GM12878 (cell line): ENCODE data around the gene CUZD1. TPM values are rescaled to one million over a fixed set of nuclear protein-coding genes. Genes with fewer than 3 reads are reported as not detected.
"Not testable (repeated sequence)": the region's sequence is repeated elsewhere in the genome, so short reads cannot be mapped to it uniquely, and the experiment has no call there.

ENCODE experiments used
- ATAC-seq: fragments of 200-7000 bp; cut with Tn5 transposase; 3 replicates; pipeline ENCODE4 v1.9.1; 2020; ENCODE audit warnings: mild to moderate bottlenecking, moderate library complexity
- BruUV-seq: library from RNA; stranded (reverse); fragments of 400-500 nt; replicated peaks from 2 replicates; lab custom pipeline; 2021; lab: Mats Ljungman, UMichigan
- CTCF ChIA-PET: fragments of 300-600 bp; sonication (Branson Sonifier 250); formaldehyde crosslinking; extraction: SDS; loops from one replicate; lab custom pipeline; 2021; ENCODE audit warnings: inconsistent platforms; lab: Yijun Ruan, JAX
- POLR2A ChIA-PET: fragments of 350-600 bp; formaldehyde crosslinking; extraction: SDS; loops from one replicate; lab custom pipeline; 2021; ENCODE audit warnings: inconsistent platforms; lab: Charles Lee
- RAD21 ChIA-PET: fragments of 300-600 bp; sonication (Branson Sonifier 250); formaldehyde crosslinking; loops from one replicate; lab custom pipeline; 2023; ENCODE audit warnings: antibody characterized with exemption; ENCODE audit not compliant: unreplicated experiment; lab: Charles Lee
- SMC1A ChIA-PET: fragments of 300-600 bp; sonication (Branson Sonifier 250); formaldehyde crosslinking; loops from one replicate; lab custom pipeline; 2023; ENCODE audit not compliant: unreplicated experiment, uncharacterized antibody; lab: Charles Lee
- DNase-seq: peaks from one replicate; pipeline ENCODE4 v3.0.0-alpha.2; 2011; ENCODE audit warnings: low read depth, low spot score
- FAIRE-seq: peaks from 3 replicates; lab custom pipeline; 2011; peaks lifted over from hg19 to GRCh38; lab: Jason Lieb, UNC
- H2AFZ ChIP-seq: 2 replicates; pipeline ENCODE4 v1.6.0; 2011; ENCODE audit warnings: low read depth, low read length, control low read depth; ENCODE audit not compliant: control insufficient read depth
- H3K27ac ChIP-seq: 2 replicates; pipeline ENCODE4 v1.5.1; 2011; ENCODE audit warnings: control low read depth; ENCODE audit not compliant: control insufficient read depth, insufficient read depth
- H3K27me3 ChIP-seq, 2 experiments: replicated peaks in 1 of 2; 2 replicates each; pipeline versions ENCODE4 v1.6.0 to v1.6.1; 2011; ENCODE audit warnings: low read length in 1 of 2; ENCODE audit not compliant: control insufficient read depth in 2 of 2, insufficient read depth in 2 of 2
- H3K36me3 ChIP-seq, 2 experiments: 2 replicates each; pipeline ENCODE4 v1.5.1; 2011; ENCODE audit warnings: low read length in 1 of 2; ENCODE audit not compliant: control insufficient read depth in 2 of 2, insufficient read depth in 2 of 2
- H3K4me1 ChIP-seq: 2 replicates; pipeline ENCODE4 v1.6.1; 2011; ENCODE audit warnings: mild to moderate bottlenecking, low read length, moderate library complexity, mixed read lengths; ENCODE audit not compliant: control insufficient read depth, insufficient read depth
- H3K4me2 ChIP-seq: 2 replicates; pipeline ENCODE4 v1.6.0; 2011; ENCODE audit warnings: control low read depth; ENCODE audit not compliant: control insufficient read depth, insufficient read depth
- H3K4me3 ChIP-seq: fragments of 200-600 bp; sonication (generic); 2 replicates; pipeline ENCODE4 v1.5.1; 2016
- H3K79me2 ChIP-seq: 2 replicates; pipeline ENCODE4 v1.6.0; 2011; ENCODE audit warnings: low read length; ENCODE audit not compliant: control insufficient read depth, insufficient read depth
- H3K9ac ChIP-seq: 2 replicates; pipeline ENCODE4 v1.8.0; 2011; ENCODE audit warnings: low read length, control low read depth, mixed read lengths; ENCODE audit not compliant: control insufficient read depth, insufficient read depth
- H3K9me3 ChIP-seq: replicated peaks from 3 replicates; pipeline ENCODE4 v1.5.1; 2011; ENCODE audit warnings: mild to moderate bottlenecking, low read length; ENCODE audit not compliant: control insufficient read depth, insufficient read depth
- H4K20me1 ChIP-seq: 2 replicates; pipeline ENCODE4 v1.6.0; 2011; ENCODE audit not compliant: control insufficient read depth, insufficient read depth
- CBX5 ChIP-seq: sonication (generic); IDR thresholded peaks from 2 replicates; pipeline ENCODE4 v1.6.1; 2016; ENCODE audit warnings: low read depth, moderate library complexity, mild to moderate bottlenecking, inconsistent platforms
- CEBPB ChIP-seq, 2 experiments: fragments of 150-350 bp in 1 of 2; IDR thresholded peaks; 2 replicates each; pipeline ENCODE4 v1.6.1; 2012 to 2014; ENCODE audit warnings: low read depth in 2 of 2, low read length in 2 of 2, borderline replicate concordance in 1 of 2, inconsistent platforms in 1 of 2
- POLR2AphosphoS5 ChIP-seq: IDR thresholded peaks from 2 replicates; pipeline ENCODE4 v1.6.1; 2011; ENCODE audit warnings: mild to moderate bottlenecking, low read length, inconsistent platforms
- RBBP5 ChIP-seq: fragments of 200-600 bp; sonication (generic); conservative IDR thresholded peaks from 2 replicates; pipeline ENCODE4 v1.6.1; 2016
- RELA ChIP-seq: fragments of 450-650 bp; IDR thresholded peaks from 2 replicates; pipeline ENCODE4 v1.8.0; 2014; ENCODE audit warnings: borderline replicate concordance; ENCODE audit not compliant: partially characterized antibody
- SMC3 ChIP-seq: IDR thresholded peaks from 2 replicates; pipeline ENCODE4 v1.6.1; 2011; ENCODE audit warnings: low read length, improper control_type of control experiment, borderline replicate concordance
- SUPT20H ChIP-seq: IDR thresholded peaks from 2 replicates; pipeline ENCODE4 v1.6.1; 2011; ENCODE audit warnings: low read depth, mild to moderate bottlenecking, low read length, moderate library complexity, borderline replicate concordance; ENCODE audit not compliant: control insufficient read depth
- TCF12 ChIP-seq: IDR thresholded peaks from 2 replicates; pipeline ENCODE4 v1.6.1; 2011; ENCODE audit warnings: low read depth, mild to moderate bottlenecking, low read length
- ZNF217 ChIP-seq: fragments of 450-650 bp; IDR thresholded peaks from 2 replicates; pipeline ENCODE4 v1.6.1; 2017; ENCODE audit warnings: antibody characterized with exemption, mild to moderate bottlenecking
- WGBS: methylation state at CpG from one replicate; pipeline ENCODE4 v1.1.6; 2016; ENCODE audit warnings: low lambda C conversion rate; ENCODE audit not compliant: insufficient replicate concordance, insufficient coverage; ENCODE audit errors: missing lambda C conversion rate; 5-methylcytosine and 5-hydroxymethylcytosine counted together
- in situ Hi-C: fragments of 300-500 bp; cut with MboI; formaldehyde crosslinking; loops from 9 replicates; pipeline ENCODE4 v1.14.3; 2018; ENCODE audit warnings: mixed read lengths
- intact Hi-C: fragments of 100-400 bp; cut with micrococcal nuclease; formaldehyde crosslinking; loops from one replicate; pipeline ENCODE4 v1.14.2; 2022; ENCODE audit not compliant: unreplicated experiment
- polyA plus RNA-seq, 11 experiments: library from polyadenylated mRNA; depleted of rRNA in 4 of 11; unstranded in 6 of 11; stranded (reverse) in 5 of 11; fragments of >200 nt; fragmentation: Nextera tagmentation in 4 of 11; fragmentation: Illumina TruSeq in 1 of 11; extraction: Ambion mirVana in 4 of 11; extraction: Trizol in 1 of 11; gene quantifications; 1 replicate in 1 of 11; 2 replicates in 10 of 11; pipeline versions ENCODE4 v1.2.1 to v1.2.3, GENCODE V29; 2011 to 2016; ENCODE audit warnings: inconsistent platforms in 2 of 11, missing spikeins in 2 of 11, low read depth in 1 of 11
- total RNA-seq, 4 experiments: library from RNA; depleted of rRNA in 3 of 4; stranded (reverse); fragments of >200 nt in 3 of 4; fragmentation: Illumina TruSeq in 1 of 4; extraction: Trizol in 1 of 4; gene quantifications; 2 replicates each; pipeline versions ENCODE4 v1.2.1 to v1.2.3, GENCODE V29; 2013 to 2021
- TF ChIP-seq, protein P1 (sequence below): fragments of 450-650 bp; IDR thresholded peaks from 2 replicates; pipeline ENCODE4 v1.6.1; 2017; ENCODE audit warnings: mild to moderate bottlenecking
- TF ChIP-seq, protein P2 (sequence below): fragments of 450-650 bp; IDR thresholded peaks from 2 replicates; pipeline ENCODE4 v1.6.1; 2017; ENCODE audit warnings: mild to moderate bottlenecking, moderate library complexity

Gene CUZD1
- total and polyA plus RNA-seq, 10 of the 15 experiments (the other 5 are each of a cell fraction or from before 2014, with no cell fraction given) = 0.66 to 2.3 (median 1.5) TPM

DNA sequence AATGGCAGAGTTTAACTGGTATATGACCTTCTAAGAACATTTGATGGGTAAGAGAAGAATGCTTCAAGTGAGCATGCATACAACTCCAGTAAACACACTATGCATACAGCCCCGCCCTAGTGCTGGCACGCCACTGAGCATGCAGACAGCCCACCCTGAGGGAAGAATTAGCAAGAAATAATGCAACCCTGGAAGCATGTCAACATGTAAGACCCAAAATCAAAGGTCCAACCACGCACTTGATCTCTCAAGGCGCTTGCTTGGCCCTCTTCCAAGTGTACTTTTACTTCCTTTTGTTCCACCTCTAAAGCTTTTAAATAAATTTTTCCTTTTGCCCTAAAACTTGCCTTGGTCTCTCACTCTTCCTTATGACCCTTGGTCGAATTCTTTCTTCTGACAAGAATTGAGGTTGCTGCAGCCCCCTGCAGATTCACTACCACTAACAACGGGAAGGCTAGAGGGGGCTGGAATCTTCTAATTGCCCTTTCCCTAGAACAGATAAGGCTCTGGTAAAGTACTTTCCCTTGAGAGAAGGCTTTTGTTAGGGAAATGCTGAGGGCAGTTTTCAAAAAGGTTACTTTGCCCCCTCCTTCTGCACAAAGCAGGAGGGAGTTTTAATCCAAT is 30.3 kb upstream of the CUZD1 start:
- no peaks in the 10 kb centered on the region; the same call in 1 of the 2 replicates for H3K4me1 ChIP-seq
- intact Hi-C loops = loop anchor here (5.0 kb wide), 1 partner anchor 76 kb away; the partner anchor contains the start of gene C10orf88
- H3K36me3 ChIP-seq = no peaks in the 10 kb centered on the region
- ChIA-PET CTCF (no interaction called here), SMC1A (no interaction called here), RAD21 (no interaction called here), POLR2A (no interaction called here)
- no peaks in the 10 kb centered on the region; the same call in 2 of the 3 replicates for H3K9me3 ChIP-seq
- ATAC-seq = no peak
- no peak overlapping the region for H3K27ac ChIP-seq
- H3K79me2 ChIP-seq = peaks cover 31% of the 10 kb centered on the region
- no peak overlapping the region for H3K9ac ChIP-seq
- in situ Hi-C loops = no loop called here
- 93% methylated on average over 6 of the region's 6 CpGs for WGBS
- no peaks in the 10 kb centered on the region for H4K20me1 ChIP-seq
- no TSS peak for BruUV-seq
- TF ChIP-seq POLR2AphosphoS5 (no peak), CBX5 (no peak), RELA (no peak), SUPT20H (no peak), CEBPB (IDR thresholded peaks at IDR 0.05; ENCODE audit: borderline replicate concordance in 1 of 2, low read depth in 2 of 2, low read length in 2 of 2) (no peak), SMC3 (no peak), RBBP5 (no peak), TCF12 (no peak), ZNF217 (no peak)
- TF ChIP-seq, protein P1, sequence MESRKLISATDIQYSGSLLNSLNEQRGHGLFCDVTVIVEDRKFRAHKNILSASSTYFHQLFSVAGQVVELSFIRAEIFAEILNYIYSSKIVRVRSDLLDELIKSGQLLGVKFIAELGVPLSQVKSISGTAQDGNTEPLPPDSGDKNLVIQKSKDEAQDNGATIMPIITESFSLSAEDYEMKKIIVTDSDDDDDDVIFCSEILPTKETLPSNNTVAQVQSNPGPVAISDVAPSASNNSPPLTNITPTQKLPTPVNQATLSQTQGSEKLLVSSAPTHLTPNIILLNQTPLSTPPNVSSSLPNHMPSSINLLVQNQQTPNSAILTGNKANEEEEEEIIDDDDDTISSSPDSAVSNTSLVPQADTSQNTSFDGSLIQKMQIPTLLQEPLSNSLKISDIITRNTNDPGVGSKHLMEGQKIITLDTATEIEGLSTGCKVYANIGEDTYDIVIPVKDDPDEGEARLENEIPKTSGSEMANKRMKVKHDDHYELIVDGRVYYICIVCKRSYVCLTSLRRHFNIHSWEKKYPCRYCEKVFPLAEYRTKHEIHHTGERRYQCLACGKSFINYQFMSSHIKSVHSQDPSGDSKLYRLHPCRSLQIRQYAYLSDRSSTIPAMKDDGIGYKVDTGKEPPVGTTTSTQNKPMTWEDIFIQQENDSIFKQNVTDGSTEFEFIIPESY = no peak
- TF ChIP-seq, protein P2, sequence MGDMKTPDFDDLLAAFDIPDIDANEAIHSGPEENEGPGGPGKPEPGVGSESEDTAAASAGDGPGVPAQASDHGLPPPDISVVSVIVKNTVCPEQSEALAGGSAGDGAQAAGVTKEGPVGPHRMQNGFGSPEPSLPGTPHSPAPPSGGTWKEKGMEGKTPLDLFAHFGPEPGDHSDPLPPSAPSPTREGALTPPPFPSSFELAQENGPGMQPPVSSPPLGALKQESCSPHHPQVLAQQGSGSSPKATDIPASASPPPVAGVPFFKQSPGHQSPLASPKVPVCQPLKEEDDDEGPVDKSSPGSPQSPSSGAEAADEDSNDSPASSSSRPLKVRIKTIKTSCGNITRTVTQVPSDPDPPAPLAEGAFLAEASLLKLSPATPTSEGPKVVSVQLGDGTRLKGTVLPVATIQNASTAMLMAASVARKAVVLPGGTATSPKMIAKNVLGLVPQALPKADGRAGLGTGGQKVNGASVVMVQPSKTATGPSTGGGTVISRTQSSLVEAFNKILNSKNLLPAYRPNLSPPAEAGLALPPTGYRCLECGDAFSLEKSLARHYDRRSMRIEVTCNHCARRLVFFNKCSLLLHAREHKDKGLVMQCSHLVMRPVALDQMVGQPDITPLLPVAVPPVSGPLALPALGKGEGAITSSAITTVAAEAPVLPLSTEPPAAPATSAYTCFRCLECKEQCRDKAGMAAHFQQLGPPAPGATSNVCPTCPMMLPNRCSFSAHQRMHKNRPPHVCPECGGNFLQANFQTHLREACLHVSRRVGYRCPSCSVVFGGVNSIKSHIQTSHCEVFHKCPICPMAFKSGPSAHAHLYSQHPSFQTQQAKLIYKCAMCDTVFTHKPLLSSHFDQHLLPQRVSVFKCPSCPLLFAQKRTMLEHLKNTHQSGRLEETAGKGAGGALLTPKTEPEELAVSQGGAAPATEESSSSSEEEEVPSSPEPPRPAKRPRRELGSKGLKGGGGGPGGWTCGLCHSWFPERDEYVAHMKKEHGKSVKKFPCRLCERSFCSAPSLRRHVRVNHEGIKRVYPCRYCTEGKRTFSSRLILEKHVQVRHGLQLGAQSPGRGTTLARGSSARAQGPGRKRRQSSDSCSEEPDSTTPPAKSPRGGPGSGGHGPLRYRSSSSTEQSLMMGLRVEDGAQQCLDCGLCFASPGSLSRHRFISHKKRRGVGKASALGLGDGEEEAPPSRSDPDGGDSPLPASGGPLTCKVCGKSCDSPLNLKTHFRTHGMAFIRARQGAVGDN = no peak
- TF ChIP-seq, all 136 proteins: peak for 0
- DNase-seq (no peak), FAIRE-seq (no peak)
- no peak overlapping the region for H3K4me2 ChIP-seq
- no peak overlapping the region for H3K4me3 ChIP-seq
- no peaks in the 10 kb centered on the region for H3K27me3 ChIP-seq
- no peak overlapping the region for H2AFZ ChIP-seq

DNA sequence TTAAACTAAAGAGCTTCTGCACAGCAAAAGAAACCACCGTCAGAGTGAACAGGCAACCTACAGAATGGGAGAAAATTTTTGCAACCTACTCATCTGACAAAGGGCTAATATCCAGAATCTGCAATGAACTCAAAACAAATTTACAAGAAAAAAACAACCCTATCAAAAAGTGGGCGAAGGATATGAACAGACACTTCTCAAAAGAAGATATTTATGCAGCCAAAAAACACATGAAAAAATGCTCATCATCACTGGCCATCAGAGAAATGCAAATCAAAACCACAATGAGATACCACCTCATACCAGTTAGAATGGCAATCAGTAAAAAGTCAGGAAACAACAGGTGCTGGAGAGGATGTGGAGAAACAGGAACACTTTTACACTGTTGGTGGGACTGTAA is 26.3 kb upstream of the CUZD1 start:
- CTCF ChIA-PET, H3K9ac ChIP-seq, H3K79me2 ChIP-seq, intact Hi-C loops, DNase-seq, H3K27me3 ChIP-seq, H3K4me1 ChIP-seq, FAIRE-seq, BruUV-seq, H3K4me3 ChIP-seq, H3K36me3 ChIP-seq, POLR2A ChIA-PET, ATAC-seq, H3K9me3 ChIP-seq, H3K4me2 ChIP-seq, RAD21 ChIA-PET, H3K27ac ChIP-seq, in situ Hi-C loops, SMC1A ChIA-PET, H2AFZ ChIP-seq, H4K20me1 ChIP-seq: not testable (repeated sequence)
- 92% methylated on average over 2 of the region's 2 CpGs for WGBS
